ENCODE results near the gene TALDO1.

GRCh38 chr11:701741-702461 is 45.4 kb upstream of the TALDO1 start:
- TF ChIP-seq CTCF (conservative IDR thresholded peaks at IDR 0.05 in 1 of 2, IDR thresholded peaks at IDR 0.05 in 1 of 2; ENCODE audit: low read depth in 1 of 2, low read length in 2 of 2) (no peak), EZH2 (IDR thresholded peaks at IDR 0.05; ENCODE audit: low read length, missing control alignments) (no peak)
